H1 (cell line): ENCODE measurements around the gene HSD17B2. TPM values are rescaled to one million over a fixed set of nuclear protein-coding genes. Genes with fewer than 3 reads are reported as not detected.

Source experiments
- BRCA1 ChIP-seq: IDR thresholded peaks from 2 replicates; pipeline ENCODE4 v1.6.1; 2012; ENCODE audit warnings: low read depth, low read length, improper control_type of control experiment
- CHD2 ChIP-seq: IDR thresholded peaks from 2 replicates; pipeline ENCODE4 v1.6.1; 2012; ENCODE audit warnings: low read length, improper control_type of control experiment
- CTBP2 ChIP-seq: IDR thresholded peaks from 2 replicates; pipeline ENCODE4 v1.7.0; 2011; ENCODE audit warnings: borderline replicate concordance, mild to moderate bottlenecking, moderate library complexity, mixed read lengths, low read length; ENCODE audit not compliant: insufficient read depth, insufficient read length
- GABPA ChIP-seq: IDR thresholded peaks from 2 replicates; pipeline ENCODE4 v1.6.1; 2011; ENCODE audit warnings: mild to moderate bottlenecking, low read length, moderate library complexity, borderline replicate concordance; ENCODE audit not compliant: insufficient read depth
- KDM1A ChIP-seq: fragments of 200-600, 300-600 bp; sonication (generic); IDR thresholded peaks from 2 replicates; pipeline ENCODE4 v1.7.1; 2016; ENCODE audit warnings: mild to moderate bottlenecking, low read length, borderline replicate concordance
- KDM4A ChIP-seq: IDR thresholded peaks from one replicate; pipeline ENCODE4 v1.7.1; 2012; ENCODE audit warnings: low read depth, mild to moderate bottlenecking, moderate library complexity, low read length, inconsistent platforms; ENCODE audit not compliant: severe bottlenecking
- KDM5A ChIP-seq: fragments of 200-600 bp; IDR thresholded peaks from 2 replicates; pipeline ENCODE4 v1.7.1; 2012; ENCODE audit warnings: mild to moderate bottlenecking, low read length, inconsistent platforms, mixed read lengths
- polyA plus RNA-seq, 7 experiments: library from polyadenylated mRNA; depleted of rRNA in 3 of 7; stranded (reverse) in 5 of 7; unstranded in 2 of 7; fragments of >200 nt in 5 of 7; fragments of 200-250 nt in 2 of 7; gene quantifications; 1 replicate in 5 of 7; 2 replicates in 1 of 7; 4 replicates in 1 of 7; pipeline versions ENCODE4 v1.2.1 to v1.2.3, GENCODE V29; 2011 to 2013; ENCODE audit warnings: missing spikeins in 2 of 7, mixed read lengths in 2 of 7
- total RNA-seq: library from RNA; stranded (reverse); fragmentation: NEBNext Ultra II Directional; extraction: Animal tissue kit (Norgen Biotek cat#: 25700); gene quantifications from 2 replicates; pipeline ENCODE4 v1.2.1, GENCODE V29; 2021
- TF ChIP-seq, protein P1 (sequence below): IDR thresholded peaks from 2 replicates; pipeline ENCODE4 v1.6.1; 2012; ENCODE audit warnings: inconsistent platforms

HSD17B2 gene
- total and polyA plus RNA-seq, 2 of the 8 experiments (the other 6 are each of a cell fraction or from before 2014, with no cell fraction given), result not detected

DNA sequence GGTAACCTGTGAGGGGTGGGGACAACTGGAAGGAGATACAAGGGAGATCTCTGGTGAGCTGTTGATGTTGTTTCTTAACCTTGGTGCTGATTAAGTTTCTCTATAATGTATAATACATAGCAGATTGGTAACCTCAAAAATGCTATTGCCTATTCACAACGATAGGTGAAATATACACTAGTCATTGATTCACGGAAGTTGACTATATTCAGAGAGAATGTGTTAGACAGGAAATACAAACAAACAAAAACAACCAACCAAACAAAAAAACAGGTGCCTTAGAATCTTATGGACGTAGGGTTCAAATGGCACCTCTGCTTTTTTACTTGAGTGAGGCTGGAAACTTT is 21.5 kb downstream of the HSD17B2 start (continued):
- TF ChIP-seq KDM1A, result no peak
- TF ChIP-seq, protein P1, sequence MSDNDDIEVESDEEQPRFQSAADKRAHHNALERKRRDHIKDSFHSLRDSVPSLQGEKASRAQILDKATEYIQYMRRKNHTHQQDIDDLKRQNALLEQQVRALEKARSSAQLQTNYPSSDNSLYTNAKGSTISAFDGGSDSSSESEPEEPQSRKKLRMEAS, result no peak
- TF ChIP-seq CTBP2, result no peak
- TF ChIP-seq KDM5A, result no peak
- TF ChIP-seq CHD2, result no peak
- TF ChIP-seq BRCA1, result no peak
- TF ChIP-seq KDM4A, result no peak
- TF ChIP-seq GABPA, result no peak
